WTC11 (cell line): ENCODE results near the gene BAIAP2. TPM values are rescaled to one million over a fixed set of nuclear protein-coding genes. Genes with fewer than 3 reads are reported as not detected.

Source experiments
- ATAC-seq: fragments of 200-7000 bp; cut with Tn5 transposase; 2 replicates; pipeline ENCODE4 v1.10.0; 2021; ENCODE audit warnings: mild to moderate bottlenecking, moderate library complexity
- CTCF ChIA-PET: fragments of 300-600 bp; sonication (Branson Sonifier 250); formaldehyde crosslinking; loops from one replicate; lab custom pipeline; 2021; ENCODE audit warnings: antibody characterized with exemption; lab: Charles Lee
- POLR2A ChIA-PET: fragments of 350-600 bp; sonication (Branson Sonifier 250); formaldehyde crosslinking; loops from one replicate; lab custom pipeline; 2021; ENCODE audit warnings: antibody characterized with exemption; lab: Charles Lee
- DNase-seq: peaks from one replicate; pipeline ENCODE4 v3.0.0; 2021; ENCODE audit warnings: low spot score
- H3K27ac Mint-ChIP-seq: 2 replicates; pipeline ENCODE4 v1.8.0; 2021; ENCODE audit warnings: mixed read lengths
- H3K27me3 Mint-ChIP-seq: 2 replicates; pipeline ENCODE4 v1.8.0; 2021; ENCODE audit warnings: low read depth, mild to moderate bottlenecking, moderate library complexity, mixed read lengths
- H3K36me3 Mint-ChIP-seq: 2 replicates; pipeline ENCODE4 v1.8.0; 2021; ENCODE audit warnings: mixed read lengths
- H3K4me1 Mint-ChIP-seq: 2 replicates; pipeline ENCODE4 v1.8.0; 2022; ENCODE audit warnings: mixed read lengths
- H3K4me3 Mint-ChIP-seq: 2 replicates; pipeline ENCODE4 v1.8.0; 2021; ENCODE audit warnings: mild to moderate bottlenecking, moderate library complexity, mixed read lengths
- H3K9me3 Mint-ChIP-seq: 2 replicates; pipeline ENCODE4 v1.8.0; 2021; ENCODE audit warnings: mixed read lengths
- ERG ChIP-seq: fragments of 250-450 bp; sonication (Bioruptor Pico); IDR thresholded peaks from 2 replicates; pipeline ENCODE4 v1.8.0; 2021; ENCODE audit warnings: mild to moderate bottlenecking
- ETV6 ChIP-seq: sonication (generic); formaldehyde crosslinking; IDR thresholded peaks from 2 replicates; pipeline ENCODE4 v1.8.1; 2022; ENCODE audit warnings: mild to moderate bottlenecking, missing genetic modification reagents
- HMGA2 ChIP-seq: fragments of 250-450 bp; sonication (Bioruptor Pico); IDR thresholded peaks from 2 replicates; pipeline ENCODE4 v1.4.0; 2021; ENCODE audit warnings: mild to moderate bottlenecking, moderate library complexity
- JUN ChIP-seq: sonication (generic); formaldehyde crosslinking; IDR thresholded peaks from 2 replicates; pipeline ENCODE4 v1.8.0; 2023; ENCODE audit warnings: mild to moderate bottlenecking, missing genetic modification reagents
- NFATC4 ChIP-seq: fragments of 250-450 bp; sonication (Bioruptor Pico); IDR thresholded peaks from 2 replicates; pipeline ENCODE4 v1.9.0; 2021; ENCODE audit warnings: mild to moderate bottlenecking
- NFYB ChIP-seq: sonication (generic); formaldehyde crosslinking; conservative IDR thresholded peaks from 2 replicates; pipeline ENCODE4 v1.8.0; 2022; ENCODE audit warnings: low read depth, missing genetic modification reagents
- TP53 ChIP-seq: sonication (generic); formaldehyde crosslinking; IDR thresholded peaks from 2 replicates; pipeline ENCODE4 v1.8.1; 2023; ENCODE audit warnings: mild to moderate bottlenecking, missing genetic modification reagents
- USF1 ChIP-seq: sonication (generic); formaldehyde crosslinking; IDR thresholded peaks from 2 replicates; pipeline ENCODE4 v1.8.0; 2022; ENCODE audit warnings: mild to moderate bottlenecking, missing genetic modification reagents
- ZBTB21 ChIP-seq: sonication (generic); formaldehyde crosslinking; IDR thresholded peaks from 2 replicates; pipeline ENCODE4 v1.8.1; 2023; ENCODE audit warnings: mild to moderate bottlenecking, missing genetic modification reagents, borderline replicate concordance
- ZMAT4 ChIP-seq: fragments of 250-450 bp; sonication (Bioruptor Pico); IDR thresholded peaks from 2 replicates; pipeline ENCODE4 v1.9.0; 2021; ENCODE audit warnings: mild to moderate bottlenecking
- ZNF138 ChIP-seq: sonication (generic); formaldehyde crosslinking; conservative IDR thresholded peaks from 2 replicates; pipeline ENCODE4 v1.8.1; 2022; ENCODE audit warnings: mild to moderate bottlenecking, moderate library complexity, missing genetic modification reagents
- ZNF532 ChIP-seq: fragments of 250-450 bp; sonication (Bioruptor Pico); IDR thresholded peaks from 2 replicates; pipeline ENCODE4 v1.9.0; 2021; ENCODE audit warnings: mild to moderate bottlenecking, borderline replicate concordance
- ZSCAN18 ChIP-seq: fragments of 250-450 bp; sonication (Bioruptor Pico); IDR thresholded peaks from 2 replicates; pipeline ENCODE4 v2.1.2; 2022; ENCODE audit warnings: mild to moderate bottlenecking, moderate library complexity
- total RNA-seq: library from RNA; stranded (reverse); gene quantifications from 3 replicates; pipeline ENCODE4 v1.2.3, GENCODE V29; 2021
- TF ChIP-seq, protein P1 (sequence below): sonication (generic); formaldehyde crosslinking; conservative IDR thresholded peaks from 2 replicates; pipeline ENCODE4 v1.8.1; 2022; ENCODE audit warnings: mild to moderate bottlenecking, missing genetic modification reagents
- TF ChIP-seq, protein P2 (sequence below): sonication (generic); formaldehyde crosslinking; IDR thresholded peaks from 2 replicates; pipeline ENCODE4 v1.8.1; 2023; ENCODE audit warnings: mild to moderate bottlenecking, moderate library complexity, missing genetic modification reagents
- TF ChIP-seq, protein P3 (sequence below): sonication (generic); formaldehyde crosslinking; IDR thresholded peaks from 2 replicates; pipeline ENCODE4 v1.8.0; 2023; ENCODE audit warnings: missing genetic modification reagents
- TF ChIP-seq, protein P4 (sequence below): sonication (generic); formaldehyde crosslinking; IDR thresholded peaks from 2 replicates; pipeline ENCODE4 v1.8.0; 2023; ENCODE audit warnings: mild to moderate bottlenecking, missing genetic modification reagents

The BAIAP2 gene
- total RNA-seq, 1 experiment from 2014 or later = 20.7 TPM

GRCh38 chr17:81134064-81134781 lies 99.3 kb downstream of the BAIAP2 start:
- POLR2A ChIA-PET = interaction anchor here (0.6 to 1.6 kb wide), 2 partner anchors 11 to 13 kb away, joined by 4 to 8 read pairs; no protein-coding TSS in a partner anchor
- H3K27me3 Mint-ChIP-seq = no peaks in the 10 kb centered on the region
- H3K9me3 Mint-ChIP-seq = peaks cover 19% of the 10 kb centered on the region
- no peaks in the 10 kb centered on the region for H3K4me1 Mint-ChIP-seq
- no peak overlapping the region for H3K4me3 Mint-ChIP-seq
- no peak overlapping the region for H3K27ac Mint-ChIP-seq
- ATAC-seq = no peak
- no peak for DNase-seq
- CTCF ChIA-PET = interaction anchor here (1.5 to 4.4 kb wide), 4 partner anchors 8 to 96 kb away, joined by 4 to 23 read pairs (median 6); no protein-coding TSS in a partner anchor
- TF ChIP-seq, protein P1, sequence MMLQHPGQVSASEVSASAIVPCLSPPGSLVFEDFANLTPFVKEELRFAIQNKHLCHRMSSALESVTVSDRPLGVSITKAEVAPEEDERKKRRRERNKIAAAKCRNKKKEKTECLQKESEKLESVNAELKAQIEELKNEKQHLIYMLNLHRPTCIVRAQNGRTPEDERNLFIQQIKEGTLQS (CRISPR knock-in tag) = no peak
- TF ChIP-seq, protein P2, sequence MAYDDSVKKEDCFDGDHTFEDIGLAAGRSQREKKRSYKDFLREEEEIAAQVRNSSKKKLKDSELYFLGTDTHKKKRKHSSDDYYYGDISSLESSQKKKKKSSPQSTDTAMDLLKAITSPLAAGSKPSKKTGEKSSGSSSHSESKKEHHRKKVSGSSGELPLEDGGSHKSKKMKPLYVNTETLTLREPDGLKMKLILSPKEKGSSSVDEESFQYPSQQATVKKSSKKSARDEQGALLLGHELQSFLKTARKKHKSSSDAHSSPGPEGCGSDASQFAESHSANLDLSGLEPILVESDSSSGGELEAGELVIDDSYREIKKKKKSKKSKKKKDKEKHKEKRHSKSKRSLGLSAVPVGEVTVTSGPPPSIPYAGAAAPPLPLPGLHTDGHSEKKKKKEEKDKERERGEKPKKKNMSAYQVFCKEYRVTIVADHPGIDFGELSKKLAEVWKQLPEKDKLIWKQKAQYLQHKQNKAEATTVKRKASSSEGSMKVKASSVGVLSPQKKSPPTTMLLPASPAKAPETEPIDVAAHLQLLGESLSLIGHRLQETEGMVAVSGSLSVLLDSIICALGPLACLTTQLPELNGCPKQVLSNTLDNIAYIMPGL (CRISPR knock-in tag) = no peak
- TF ChIP-seq HMGA2 (CRISPR knock-in tag) = no peak
- TF ChIP-seq NFYB (CRISPR knock-in tag) = no peak
- no peak for TF ChIP-seq ZMAT4 (CRISPR knock-in tag)
- TF ChIP-seq USF1 (CRISPR knock-in tag) = no peak
- no peak for TF ChIP-seq ZSCAN18 (CRISPR knock-in tag)
- TF ChIP-seq ZBTB21 (CRISPR knock-in tag) = no peak
- TF ChIP-seq, protein P3, sequence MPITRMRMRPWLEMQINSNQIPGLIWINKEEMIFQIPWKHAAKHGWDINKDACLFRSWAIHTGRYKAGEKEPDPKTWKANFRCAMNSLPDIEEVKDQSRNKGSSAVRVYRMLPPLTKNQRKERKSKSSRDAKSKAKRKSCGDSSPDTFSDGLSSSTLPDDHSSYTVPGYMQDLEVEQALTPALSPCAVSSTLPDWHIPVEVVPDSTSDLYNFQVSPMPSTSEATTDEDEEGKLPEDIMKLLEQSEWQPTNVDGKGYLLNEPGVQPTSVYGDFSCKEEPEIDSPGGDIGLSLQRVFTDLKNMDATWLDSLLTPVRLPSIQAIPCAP (CRISPR knock-in tag) = no peak
- TF ChIP-seq ZNF138 (CRISPR knock-in tag) = no peak
- TF ChIP-seq ETV6 = no peak
- TF ChIP-seq ERG = no peak
- TF ChIP-seq JUN (CRISPR knock-in tag) = no peak
- TF ChIP-seq ZNF532 (CRISPR knock-in tag) = no peak
- no peak for TF ChIP-seq NFATC4 (CRISPR knock-in tag)
- TF ChIP-seq, protein P4, sequence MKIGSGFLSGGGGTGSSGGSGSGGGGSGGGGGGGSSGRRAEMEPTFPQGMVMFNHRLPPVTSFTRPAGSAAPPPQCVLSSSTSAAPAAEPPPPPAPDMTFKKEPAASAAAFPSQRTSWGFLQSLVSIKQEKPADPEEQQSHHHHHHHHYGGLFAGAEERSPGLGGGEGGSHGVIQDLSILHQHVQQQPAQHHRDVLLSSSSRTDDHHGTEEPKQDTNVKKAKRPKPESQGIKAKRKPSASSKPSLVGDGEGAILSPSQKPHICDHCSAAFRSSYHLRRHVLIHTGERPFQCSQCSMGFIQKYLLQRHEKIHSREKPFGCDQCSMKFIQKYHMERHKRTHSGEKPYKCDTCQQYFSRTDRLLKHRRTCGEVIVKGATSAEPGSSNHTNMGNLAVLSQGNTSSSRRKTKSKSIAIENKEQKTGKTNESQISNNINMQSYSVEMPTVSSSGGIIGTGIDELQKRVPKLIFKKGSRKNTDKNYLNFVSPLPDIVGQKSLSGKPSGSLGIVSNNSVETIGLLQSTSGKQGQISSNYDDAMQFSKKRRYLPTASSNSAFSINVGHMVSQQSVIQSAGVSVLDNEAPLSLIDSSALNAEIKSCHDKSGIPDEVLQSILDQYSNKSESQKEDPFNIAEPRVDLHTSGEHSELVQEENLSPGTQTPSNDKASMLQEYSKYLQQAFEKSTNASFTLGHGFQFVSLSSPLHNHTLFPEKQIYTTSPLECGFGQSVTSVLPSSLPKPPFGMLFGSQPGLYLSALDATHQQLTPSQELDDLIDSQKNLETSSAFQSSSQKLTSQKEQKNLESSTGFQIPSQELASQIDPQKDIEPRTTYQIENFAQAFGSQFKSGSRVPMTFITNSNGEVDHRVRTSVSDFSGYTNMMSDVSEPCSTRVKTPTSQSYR (CRISPR knock-in tag) = no peak
- no peak for TF ChIP-seq TP53 (CRISPR knock-in tag)
- peaks cover 14% of the 10 kb centered on the region; the same call in 1 of the 2 replicates for H3K36me3 Mint-ChIP-seq
